Neural progenitor cell (in vitro differentiated cells): ENCODE results near the gene RASSF4. TPM values are rescaled to one million over a fixed set of nuclear protein-coding genes. Genes with fewer than 3 reads are reported as not detected.

Experiments
- DNase-seq: peaks from one replicate; pipeline ENCODE4 v3.0.0-alpha.2; 2016; ENCODE audit warnings: low spot score
- H2AFZ ChIP-seq: fragments of 200-600 bp; sonication (generic); replicated peaks from 2 replicates; pipeline ENCODE4 v1.6.1; 2016; ENCODE audit warnings: antibody characterized with exemption
- H3F3A ChIP-seq: fragments of 200-600 bp; sonication (generic); 2 replicates; pipeline ENCODE4 v1.6.1; 2016; ENCODE audit warnings: antibody characterized with exemption, low read depth
- H3K27ac ChIP-seq: fragments of 200-600 bp; sonication (generic); 2 replicates; pipeline ENCODE4 v1.5.1; 2016; ENCODE audit warnings: mild to moderate bottlenecking
- H3K27me3 ChIP-seq: fragments of 200-600 bp; sonication (generic); 2 replicates; pipeline ENCODE4 v1.6.1; 2016; ENCODE audit warnings: mild to moderate bottlenecking, moderate library complexity
- H3K36me3 ChIP-seq: fragments of 200-600 bp; sonication (generic); 2 replicates; pipeline ENCODE4 v1.5.1; 2016
- H3K4me1 ChIP-seq: fragments of 200-600 bp; sonication (generic); 2 replicates; pipeline ENCODE4 v1.6.1; 2016; ENCODE audit warnings: mixed run types
- H3K4me2 ChIP-seq: fragments of 200-600 bp; sonication (generic); 2 replicates; pipeline ENCODE4 v1.6.1; 2016
- H3K4me3 ChIP-seq: fragments of 200-600 bp; sonication (generic); 2 replicates; pipeline ENCODE4 v1.5.1; 2016
- H3K79me2 ChIP-seq: fragments of 200-600 bp; sonication (generic); 2 replicates; pipeline ENCODE4 v1.6.1; 2016; ENCODE audit warnings: low read depth
- H3K9ac ChIP-seq: fragments of 200-600 bp; sonication (generic); 2 replicates; pipeline ENCODE4 v1.6.1; 2016
- H3K9me3 ChIP-seq: fragments of 200-600 bp; sonication (generic); 2 replicates; pipeline ENCODE4 v1.5.1; 2016; ENCODE audit warnings: low read depth
- H4K20me1 ChIP-seq: fragments of 200-600 bp; sonication (generic); 2 replicates; pipeline ENCODE4 v1.6.1; 2016; ENCODE audit warnings: low read depth
- H3K27ac Mint-ChIP-seq: 3 replicates; pipeline ENCODE4 v1.8.0; 2021; ENCODE audit warnings: mixed read lengths
- H3K27me3 Mint-ChIP-seq: 2 replicates; pipeline ENCODE4 v1.8.0; 2022; ENCODE audit warnings: low read depth, mild to moderate bottlenecking, inconsistent platforms, moderate library complexity, mixed read lengths; ENCODE audit not compliant: insufficient read depth
- H3K36me3 Mint-ChIP-seq: 3 replicates; pipeline ENCODE4 v1.8.0; 2021; ENCODE audit warnings: mixed read lengths
- H3K4me1 Mint-ChIP-seq: 3 replicates; pipeline ENCODE4 v1.8.0; 2021; ENCODE audit warnings: mixed read lengths
- H3K4me3 Mint-ChIP-seq: 3 replicates; pipeline ENCODE4 v1.8.0; 2021; ENCODE audit warnings: mild to moderate bottlenecking, moderate library complexity, mixed read lengths
- H3K9me3 Mint-ChIP-seq: 3 replicates; pipeline ENCODE4 v1.8.0; 2020; ENCODE audit warnings: mixed read lengths
- EZH2 ChIP-seq: fragments of 200-600 bp; sonication (generic); IDR thresholded peaks from 2 replicates; pipeline ENCODE4 v1.6.1; 2017; ENCODE audit warnings: antibody characterized with exemption, mild to moderate bottlenecking, moderate library complexity
- EZH2phosphoT487 ChIP-seq: fragments of 200-600 bp; sonication (generic); IDR thresholded peaks from 2 replicates; pipeline ENCODE4 v1.6.1; 2017; ENCODE audit warnings: antibody characterized with exemption
- total RNA-seq: library from RNA; depleted of rRNA; stranded (reverse); fragments of >200 nt; gene quantifications from 2 replicates; pipeline ENCODE4 v1.2.3, GENCODE V29; 2015; ENCODE audit warnings: low replicate concordance
- TF ChIP-seq, protein P1 (sequence below): fragments of 200-600 bp; sonication (generic); IDR thresholded peaks from 2 replicates; pipeline ENCODE4 v1.5.1; 2017; ENCODE audit warnings: antibody characterized with exemption, mild to moderate bottlenecking

RASSF4 gene
- total RNA-seq, 1 donor from 2014 or later = 3.1 TPM

DNA sequence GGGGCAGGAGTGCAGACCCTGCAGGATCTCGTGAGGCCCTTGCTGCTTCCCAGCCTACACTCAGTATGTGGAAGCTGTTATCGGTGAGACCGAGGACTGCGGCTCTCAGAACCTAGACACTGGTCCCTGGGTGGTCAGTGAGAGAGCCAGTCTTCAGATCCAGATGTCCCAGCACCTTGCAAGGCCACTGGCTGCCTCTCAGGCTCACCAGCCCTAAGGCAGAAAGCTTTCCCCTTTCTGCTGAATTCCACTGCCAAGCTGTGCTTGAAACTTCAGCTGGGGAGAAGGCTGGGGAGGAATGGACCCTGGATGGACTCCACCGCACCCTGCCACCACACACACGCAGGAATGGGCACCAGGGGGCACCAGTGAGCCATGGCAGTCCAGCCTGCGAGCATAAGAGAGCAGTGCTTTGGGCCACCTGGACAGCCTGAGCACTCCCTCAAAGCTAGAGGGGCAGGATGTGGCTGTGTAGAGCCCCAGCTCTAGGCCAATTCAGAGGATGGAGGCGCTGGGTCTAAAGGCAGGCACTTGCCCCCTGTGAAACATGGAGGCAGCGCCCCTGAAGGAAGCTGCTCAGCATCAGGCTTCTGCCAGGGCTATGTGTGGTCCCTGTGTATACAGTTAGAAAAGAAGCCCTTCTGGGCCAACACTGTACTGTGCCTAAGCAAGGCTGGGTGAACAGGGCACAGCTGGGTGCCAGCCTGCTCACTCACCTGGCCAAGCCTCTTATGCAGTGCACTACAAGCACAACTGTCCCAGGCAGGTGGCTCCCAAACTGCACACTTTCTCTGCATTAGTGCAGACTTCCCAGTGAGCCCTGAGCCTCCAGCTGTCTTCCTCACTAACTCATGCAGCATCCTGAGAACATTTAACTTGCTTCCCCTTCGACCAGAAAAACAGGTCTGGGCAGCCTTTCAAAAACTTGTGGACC, 26.8 kb upstream of the RASSF4 start:
- Histone ChIP-seq H3K4me1 (no peaks in the 10 kb centered on the region), H3K9ac (no peak overlapping the region), H2AFZ (peak overlapping the region; percentile 38), H3K27ac (no peak overlapping the region), H3F3A (no peaks in the 10 kb centered on the region), H3K4me2 (no peak overlapping the region), H3K27me3 (no peaks in the 10 kb centered on the region), H3K9me3 (no peaks in the 10 kb centered on the region), H3K79me2 (no peaks in the 10 kb centered on the region), H3K4me3 (no peak overlapping the region), H3K36me3 (no peaks in the 10 kb centered on the region), H4K20me1 (no peaks in the 10 kb centered on the region)
- H3K36me3 Mint-ChIP-seq = no peaks in the 10 kb centered on the region
- DNase-seq = peak; percentile 91
- H3K4me3 Mint-ChIP-seq = no peak overlapping the region
- no peaks in the 10 kb centered on the region for H3K9me3 Mint-ChIP-seq
- TF ChIP-seq EZH2 = no peak
- TF ChIP-seq, protein P1, sequence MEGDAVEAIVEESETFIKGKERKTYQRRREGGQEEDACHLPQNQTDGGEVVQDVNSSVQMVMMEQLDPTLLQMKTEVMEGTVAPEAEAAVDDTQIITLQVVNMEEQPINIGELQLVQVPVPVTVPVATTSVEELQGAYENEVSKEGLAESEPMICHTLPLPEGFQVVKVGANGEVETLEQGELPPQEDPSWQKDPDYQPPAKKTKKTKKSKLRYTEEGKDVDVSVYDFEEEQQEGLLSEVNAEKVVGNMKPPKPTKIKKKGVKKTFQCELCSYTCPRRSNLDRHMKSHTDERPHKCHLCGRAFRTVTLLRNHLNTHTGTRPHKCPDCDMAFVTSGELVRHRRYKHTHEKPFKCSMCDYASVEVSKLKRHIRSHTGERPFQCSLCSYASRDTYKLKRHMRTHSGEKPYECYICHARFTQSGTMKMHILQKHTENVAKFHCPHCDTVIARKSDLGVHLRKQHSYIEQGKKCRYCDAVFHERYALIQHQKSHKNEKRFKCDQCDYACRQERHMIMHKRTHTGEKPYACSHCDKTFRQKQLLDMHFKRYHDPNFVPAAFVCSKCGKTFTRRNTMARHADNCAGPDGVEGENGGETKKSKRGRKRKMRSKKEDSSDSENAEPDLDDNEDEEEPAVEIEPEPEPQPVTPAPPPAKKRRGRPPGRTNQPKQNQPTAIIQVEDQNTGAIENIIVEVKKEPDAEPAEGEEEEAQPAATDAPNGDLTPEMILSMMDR = peak; percentile 95
- H3K27me3 Mint-ChIP-seq = peaks cover 10% of the 10 kb centered on the region
- no peaks in the 10 kb centered on the region for H3K4me1 Mint-ChIP-seq
- H3K27ac Mint-ChIP-seq = no peak overlapping the region

DNA sequence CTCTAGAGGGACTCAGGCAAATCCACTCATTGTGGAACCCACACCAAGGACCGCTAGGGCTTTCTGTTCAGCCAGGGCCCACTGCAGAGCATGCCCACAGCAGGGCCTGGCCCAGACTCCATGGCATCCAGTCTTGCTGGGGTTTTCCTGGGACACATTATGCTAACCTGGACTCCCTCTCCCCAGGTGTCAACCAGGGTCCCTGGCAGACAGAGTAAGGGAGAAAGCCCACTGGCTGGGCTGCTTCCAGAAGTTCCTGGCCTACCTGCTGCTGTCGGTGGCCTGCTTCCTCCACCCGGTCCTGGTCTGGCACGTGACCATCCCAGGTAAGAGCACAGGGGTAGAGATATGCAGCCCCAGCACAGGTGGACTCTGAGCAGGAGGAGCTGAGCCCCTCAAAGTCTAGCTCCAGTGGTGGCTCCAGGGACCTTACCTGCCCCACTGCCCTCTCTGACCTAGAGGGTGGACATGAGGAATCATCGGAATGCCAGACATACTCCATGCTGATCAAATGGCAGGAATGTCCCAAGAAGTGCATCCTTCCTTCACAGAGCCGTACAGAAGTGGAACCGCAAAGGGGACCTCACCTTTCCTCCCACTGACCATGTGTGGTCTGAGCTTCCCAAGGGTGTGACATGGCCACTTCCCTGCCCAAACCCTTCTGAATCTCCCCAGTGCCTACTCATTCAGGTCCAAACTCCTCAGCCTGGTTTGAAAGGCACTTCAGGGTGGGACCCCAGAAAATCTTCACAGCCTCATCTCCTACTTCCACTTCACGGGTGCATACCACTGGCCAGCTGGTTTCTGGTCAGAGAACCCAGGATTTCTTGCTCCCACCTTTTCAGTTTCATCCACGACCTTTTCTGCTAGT, 25.9 kb upstream of the RASSF4 start:
- H3K27ac ChIP-seq = no peak overlapping the region
- no peak overlapping the region for H3K27ac Mint-ChIP-seq
- TF ChIP-seq EZH2phosphoT487 = no peak
- TF ChIP-seq, protein P1 = no peak
- TF ChIP-seq EZH2 = no peak
- no peak overlapping the region for H3K4me3 ChIP-seq
- H3K4me1 Mint-ChIP-seq = no peaks in the 10 kb centered on the region
- peaks cover 7% of the 10 kb centered on the region for H3K27me3 Mint-ChIP-seq
- H3K4me2 ChIP-seq = no peak overlapping the region
- no peaks in the 10 kb centered on the region for H3K4me1 ChIP-seq
- H3K36me3 Mint-ChIP-seq = no peaks in the 10 kb centered on the region
- no peaks in the 10 kb centered on the region for H3K79me2 ChIP-seq
- peaks cover 3% of the 10 kb centered on the region for H3K9me3 Mint-ChIP-seq
- H2AFZ ChIP-seq = no peak overlapping the region
- H3K9ac ChIP-seq = no peak overlapping the region
- H3F3A ChIP-seq = no peaks in the 10 kb centered on the region
- DNase-seq = no peak
- no peaks in the 10 kb centered on the region for H3K27me3 ChIP-seq
- no peaks in the 10 kb centered on the region for H4K20me1 ChIP-seq
- no peaks in the 10 kb centered on the region for H3K36me3 ChIP-seq
- H3K9me3 ChIP-seq = no peaks in the 10 kb centered on the region
- H3K4me3 Mint-ChIP-seq = no peak overlapping the region

DNA sequence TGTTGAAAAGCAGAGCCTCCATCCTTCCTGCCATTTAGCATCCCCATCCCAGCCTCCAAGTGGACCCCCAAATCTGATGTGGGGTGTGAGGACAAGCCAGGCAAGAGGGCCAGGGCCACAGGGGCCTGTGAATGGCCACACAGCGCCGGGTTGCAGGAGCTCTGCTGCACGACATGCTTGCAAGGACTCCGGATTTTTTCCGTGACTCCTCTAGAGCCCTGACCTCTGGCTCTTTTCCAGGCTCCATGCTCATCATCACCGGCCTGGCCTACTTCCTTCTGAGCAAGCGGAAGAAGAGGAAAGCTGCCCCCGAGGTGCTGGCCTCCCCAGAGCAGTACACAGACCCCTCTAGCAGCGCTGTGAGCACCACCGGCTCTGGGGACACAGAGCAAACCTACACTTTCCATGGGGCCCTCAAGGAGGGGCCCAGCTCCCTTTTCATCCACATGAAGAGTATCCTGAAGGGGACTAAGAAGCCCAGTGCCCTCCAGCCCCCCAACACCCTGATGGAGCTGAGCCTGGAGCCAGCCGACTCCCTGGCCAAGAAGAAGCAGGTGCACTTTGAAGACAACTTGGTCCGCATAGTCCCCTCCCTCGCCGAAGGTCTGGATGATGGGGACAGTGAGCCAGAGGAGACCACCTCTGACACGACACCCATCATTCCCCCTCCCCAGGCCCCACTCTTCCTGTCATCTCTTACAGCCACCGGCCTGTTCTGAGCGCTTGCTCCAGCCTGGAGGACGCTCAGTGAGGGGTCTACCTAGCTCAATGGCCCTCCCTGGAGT, 25.0 kb upstream of the RASSF4 start:
- no peaks in the 10 kb centered on the region for H3K4me1 Mint-ChIP-seq
- H3K36me3 ChIP-seq = no peaks in the 10 kb centered on the region
- H4K20me1 ChIP-seq = no peaks in the 10 kb centered on the region
- H3F3A ChIP-seq = no peaks in the 10 kb centered on the region
- no peaks in the 10 kb centered on the region for H3K4me1 ChIP-seq
- no peak overlapping the region for H3K4me3 ChIP-seq
- H3K27ac Mint-ChIP-seq = no peak overlapping the region
- DNase-seq = no peak
- H3K9me3 Mint-ChIP-seq = peaks cover 3% of the 10 kb centered on the region
- H3K4me3 Mint-ChIP-seq = no peak overlapping the region
- no peaks in the 10 kb centered on the region for H3K9me3 ChIP-seq
- H3K27me3 Mint-ChIP-seq = peaks cover 7% of the 10 kb centered on the region
- no peaks in the 10 kb centered on the region for H3K36me3 Mint-ChIP-seq
- H3K27me3 ChIP-seq = no peaks in the 10 kb centered on the region
- H3K9ac ChIP-seq = no peak overlapping the region
- TF ChIP-seq EZH2 (no peak), EZH2phosphoT487 (no peak)
- TF ChIP-seq, protein P1 = no peak
- no peak overlapping the region for H3K27ac ChIP-seq
- H3K4me2 ChIP-seq = no peak overlapping the region
- H2AFZ ChIP-seq = no peak overlapping the region
- no peaks in the 10 kb centered on the region for H3K79me2 ChIP-seq
